ENCODE measurements around the gene GJB6. TPM values are rescaled to one million over a fixed set of nuclear protein-coding genes. Genes with fewer than 3 reads are reported as not detected.
A peak's percentile ranks its signal among the peaks of the same experiment; 100 is the strongest.

The GJB6 gene
- total RNA-seq, 1 experiment from 2014 or later = 0.84 TPM

GRCh38 chr13:20270163-20270865, 38.2 kb upstream of the GJB6 start:
- CTCF ChIA-PET = no interaction called here
- ATAC-seq = no peak
- Histone ChIP-seq H3K4me3 (ENCODE audit: low read length) (no peak overlapping the region), H3K27ac (ENCODE audit: low read length) (no peak overlapping the region), H2AFZ (ENCODE audit: low read length) (peak overlapping the region; percentile 36; the same call in 1 of the 2 replicates), H3K9ac (ENCODE audit: low read length) (no peak overlapping the region), H3K9me2 (replicated peaks; ENCODE audit: low read length) (no peaks in the 10 kb centered on the region), H3K9me3 (ENCODE audit: low read length) (no peaks in the 10 kb centered on the region), H3K27me3 (ENCODE audit: low read length) (no peaks in the 10 kb centered on the region), H3F3A (ENCODE audit: low read length, unreplicated experiment) (no peaks in the 10 kb centered on the region), H4K20me1 (ENCODE audit: low read length) (no peaks in the 10 kb centered on the region), H3K4me2 (ENCODE audit: low read length) (no peak overlapping the region), H3K79me2 (ENCODE audit: low read length) (no peaks in the 10 kb centered on the region), H3K36me3 (ENCODE audit: low read depth, low read length) (no peaks in the 10 kb centered on the region), H3K4me1 (ENCODE audit: insufficient read depth, low read length) (0 out of 2 replicates have a peak, but pooled peaks cover 8% of the 10 kb centered on the region)
- no peak for DNase-seq
- intact Hi-C loops (cut with micrococcal nuclease) = no loop called here
- BruUV-seq (replicated peaks) = no TSS peak
- POLR2A ChIA-PET (ENCODE audit: unreplicated experiment) = no interaction called here
- TF ChIP-seq EZH2 (IDR thresholded peaks at IDR 0.05; ENCODE audit: low read length, unreplicated experiment) (no peak), EZH2phosphoT487 (IDR thresholded peaks at IDR 0.05; ENCODE audit: borderline replicate concordance, low read length) (no peak), CTCF (conservative IDR thresholded peaks at IDR 0.05; ENCODE audit: low read depth, low read length) (no peak)

- DNase-seq (no peak), ATAC-seq (no peak)
- TF ChIP-seq EZH2 (IDR thresholded peaks at IDR 0.05; ENCODE audit: low read length, unreplicated experiment) (no peak), CTCF (conservative IDR thresholded peaks at IDR 0.05; ENCODE audit: low read depth, low read length) (no peak)
- Histone ChIP-seq H3K9me3 (ENCODE audit: low read length) (no peaks in the 10 kb centered on the region), H3K79me2 (ENCODE audit: low read length) (no peaks in the 10 kb centered on the region), H3K27me3 (ENCODE audit: low read length) (no peaks in the 10 kb centered on the region), H3K4me1 (ENCODE audit: insufficient read depth, low read length) (0 out of 2 replicates have a peak, but pooled peaks cover 4% of the 10 kb centered on the region), H2AFZ (ENCODE audit: low read length) (no peak overlapping the region), H3K9ac (ENCODE audit: low read length) (no peak overlapping the region), H3K4me3 (ENCODE audit: low read length) (no peak overlapping the region), H3K27ac (ENCODE audit: low read length) (no peak overlapping the region), H3K9me2 (replicated peaks; ENCODE audit: low read length) (no peaks in the 10 kb centered on the region), H3K36me3 (ENCODE audit: low read depth, low read length) (no peaks in the 10 kb centered on the region), H3K4me2 (ENCODE audit: low read length) (no peak overlapping the region), H3F3A (ENCODE audit: low read length, unreplicated experiment) (no peaks in the 10 kb centered on the region), H4K20me1 (ENCODE audit: low read length) (no peaks in the 10 kb centered on the region)
- CTCF ChIA-PET = no interaction called here
- intact Hi-C loops (cut with micrococcal nuclease) = no loop called here
- BruUV-seq (replicated peaks) = no TSS peak
- POLR2A ChIA-PET (ENCODE audit: unreplicated experiment) = no interaction called here
These were observed 32.3 kb upstream of the GJB6 start for GRCh38 chr13:20264271-20265018.
